Stimulated activated CD4-positive, alpha-beta T cell treated with anti-CD3 and anti-CD28 coated beads, Interleukin-15, amount 100 ng/mL, for 48 hours (primary cell): Measurements from ENCODE around the gene VWF.

Source experiments
- DNase-seq, 2 donors: peaks; one replicate each; pipeline ENCODE4 v3.0.0-alpha.2; 2020; ENCODE audit warnings: low read depth in 2 of 2

VWF gene

GRCh38 chr12:5982106-5982505 lies 142.4 kb downstream of the VWF start:
- DNase-seq = no peak

DNA sequence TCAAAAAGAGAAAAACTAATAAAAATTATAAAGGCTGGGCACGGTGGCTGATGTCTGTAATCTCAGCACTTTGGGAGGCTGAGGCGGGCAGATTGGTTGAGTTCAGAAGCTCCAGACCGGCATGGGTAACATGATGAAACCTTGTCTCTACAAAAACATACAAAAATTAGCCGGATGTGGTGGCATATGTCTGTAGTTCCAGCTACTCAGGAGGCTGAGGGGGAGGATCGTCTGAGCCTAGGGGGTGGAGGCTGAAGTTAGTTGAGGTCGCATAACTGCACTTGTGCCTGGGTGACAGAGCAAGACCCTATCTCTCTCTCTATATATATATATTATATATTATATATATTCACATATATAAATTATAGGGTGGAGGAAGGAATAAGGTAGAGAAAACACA lies 146.9 kb downstream of the VWF start:
- no peak for DNase-seq

DNA sequence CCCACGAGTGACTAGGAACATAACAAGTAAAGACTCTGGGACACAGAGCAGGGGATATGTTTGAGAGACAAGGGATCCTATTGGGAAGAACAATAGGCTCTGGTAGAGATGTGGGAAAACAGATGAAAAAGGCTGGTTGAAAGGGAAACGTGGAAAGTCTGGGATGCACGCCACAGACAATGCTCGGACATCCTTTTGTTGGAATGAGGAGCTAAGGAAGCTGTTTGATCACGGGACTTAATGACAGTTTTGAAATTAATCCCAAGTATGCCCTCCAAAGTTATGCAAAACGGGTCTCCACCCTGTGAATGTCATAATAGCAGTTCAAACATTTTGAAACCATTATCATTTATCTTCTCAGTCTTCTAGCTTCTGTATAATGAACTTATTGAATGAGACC lies 147.8 kb downstream of the VWF start:
- DNase-seq = no peak

DNA sequence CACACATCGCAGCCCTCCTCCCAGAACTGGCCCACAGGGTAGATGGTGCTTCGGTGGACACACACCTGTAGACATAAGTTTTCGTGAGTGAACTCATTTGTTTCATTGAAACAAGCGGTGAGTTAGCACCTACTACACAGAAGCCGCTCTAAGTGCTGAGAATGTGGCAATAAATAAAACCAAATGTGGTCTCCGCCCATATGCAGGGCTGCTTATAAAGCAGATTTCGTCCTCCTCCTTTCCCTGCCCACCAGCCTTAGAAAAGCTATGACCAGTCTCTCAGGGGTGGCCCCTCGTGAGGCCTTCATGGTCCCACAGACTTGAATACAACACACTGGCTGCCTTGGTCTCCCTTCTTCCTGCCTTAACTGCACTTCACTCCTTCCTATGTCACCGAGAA lies 148.3 kb downstream of the VWF start:
- DNase-seq = no peak

- no peak for DNase-seq
Measured at GRCh38 chr12:5973461-5974115, 150.9 kb downstream of the VWF start.

GRCh38 chr12:5972387-5972786 lies 152.1 kb downstream of the VWF start:
- DNase-seq = no peak

GRCh38 chr12:5971194-5971850 lies 153.1 kb downstream of the VWF start:
- no peak for DNase-seq

DNA sequence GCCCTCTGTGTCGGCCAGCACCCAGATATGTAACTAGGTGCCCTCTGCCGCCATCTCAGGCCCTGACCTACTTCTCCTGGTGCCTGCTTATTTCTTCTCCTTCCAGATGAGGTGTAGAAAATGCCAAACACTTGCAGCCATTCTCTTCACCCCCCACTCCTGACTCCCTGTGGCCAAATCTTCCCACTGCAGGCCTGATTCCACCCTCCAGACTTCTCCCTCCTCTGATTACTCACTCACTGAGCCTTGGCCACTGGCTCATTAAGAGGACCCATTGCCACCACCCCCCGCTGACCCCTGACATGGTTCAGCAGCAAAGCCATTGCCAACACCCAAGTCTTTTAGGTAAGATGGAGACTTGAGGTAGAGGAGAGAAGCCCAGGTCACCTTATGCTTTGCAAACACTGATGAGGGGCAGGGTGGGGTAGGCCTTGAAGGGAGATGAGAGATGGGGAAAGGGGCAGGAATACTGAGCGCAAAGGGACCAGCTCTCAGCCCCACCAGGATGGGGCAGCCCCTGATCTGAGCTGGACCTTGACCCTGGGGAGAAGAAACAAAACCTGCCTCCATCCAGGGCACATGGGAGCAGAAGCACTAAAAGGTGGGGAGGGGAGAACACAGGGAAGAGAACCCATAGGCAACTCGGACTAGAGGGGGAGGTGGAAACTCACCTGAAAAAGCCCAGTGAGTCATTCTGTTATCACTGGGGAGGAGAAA lies 154.3 kb downstream of the VWF start:
- DNase-seq = no peak

- no peak for DNase-seq
Measured at GRCh38 chr12:5969156-5969973, 155.1 kb downstream of the VWF start.

DNA sequence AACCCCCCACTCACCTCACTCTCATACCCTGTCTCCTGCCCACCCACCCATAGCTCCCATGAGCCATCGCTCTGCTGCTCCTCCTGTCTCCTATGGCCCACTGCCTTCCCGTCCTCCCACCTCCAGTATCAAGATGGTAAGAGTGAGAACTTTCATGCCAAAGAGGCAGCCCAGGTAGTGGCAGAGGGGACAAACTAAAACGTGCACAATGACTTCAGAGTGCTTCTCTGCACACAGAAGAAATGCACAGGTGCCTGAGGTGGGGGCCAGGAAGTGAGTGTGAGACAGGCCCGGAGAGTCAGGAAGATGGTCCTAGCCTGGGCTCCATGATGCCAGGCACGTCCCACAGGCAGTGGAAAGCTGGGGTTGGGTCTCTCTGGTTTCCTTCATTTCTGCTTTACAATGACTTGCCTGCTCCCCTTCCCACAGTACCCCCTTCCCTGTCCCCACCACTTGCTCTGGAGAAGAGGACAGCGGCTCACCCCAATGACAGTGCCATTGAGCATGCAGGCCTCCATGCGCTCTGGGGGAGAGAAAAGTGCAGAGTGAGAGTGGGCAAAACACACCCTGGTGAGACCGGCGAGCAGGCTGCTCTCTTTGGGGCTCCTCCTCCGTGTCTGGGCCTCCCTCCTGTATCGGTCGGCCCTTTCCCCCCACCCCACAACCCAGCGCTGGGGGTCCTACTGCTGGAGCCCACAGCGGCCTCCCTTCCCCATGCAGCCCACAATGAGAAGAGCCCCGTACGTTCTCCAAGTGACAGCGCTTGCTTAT lies 156.6 kb downstream of the VWF start:
- DNase-seq = no peak

DNA sequence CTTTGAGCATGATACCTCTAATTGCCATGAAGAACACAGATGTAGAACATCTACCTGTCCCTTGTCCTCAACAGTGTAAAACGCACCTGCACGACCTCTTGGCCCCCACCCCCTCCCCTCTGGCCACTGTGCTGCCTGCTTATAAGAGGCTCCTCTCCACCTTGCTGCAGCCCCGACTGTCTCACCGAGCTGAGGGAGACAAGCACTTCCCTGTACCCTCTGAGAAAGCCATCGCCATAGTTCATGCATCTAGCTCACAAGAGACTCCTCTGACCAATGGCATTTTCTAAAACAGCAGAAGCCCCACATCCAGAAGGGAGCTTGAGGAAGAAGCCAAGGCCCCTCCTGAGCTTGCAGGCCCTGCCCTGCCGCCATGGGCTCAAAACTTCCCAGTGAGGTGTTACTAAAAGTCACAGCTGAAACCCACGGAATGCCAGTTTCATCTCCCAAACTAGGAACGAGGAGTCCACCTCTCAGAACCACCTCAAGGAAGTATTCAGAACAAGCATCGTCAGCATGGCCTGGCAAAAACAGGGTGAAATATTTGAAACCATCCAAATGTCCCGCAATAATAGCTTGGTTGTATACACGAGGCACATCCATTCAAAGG lies 157.9 kb downstream of the VWF start:
- DNase-seq = no peak

- DNase-seq = peak; percentile 14 to 37
Measured at GRCh38 chr12:5965950-5966383, 158.5 kb downstream of the VWF start.

GRCh38 chr12:5964913-5965900 lies 159.3 kb downstream of the VWF start:
- DNase-seq = no peak

- no peak for DNase-seq
Measured at GRCh38 chr12:5963515-5963914, 161.0 kb downstream of the VWF start.

GRCh38 chr12:5960783-5961182 lies 163.7 kb downstream of the VWF start:
- DNase-seq = no peak

GRCh38 chr12:5956987-5957386 lies 167.5 kb downstream of the VWF start:
- no peak for DNase-seq

DNA sequence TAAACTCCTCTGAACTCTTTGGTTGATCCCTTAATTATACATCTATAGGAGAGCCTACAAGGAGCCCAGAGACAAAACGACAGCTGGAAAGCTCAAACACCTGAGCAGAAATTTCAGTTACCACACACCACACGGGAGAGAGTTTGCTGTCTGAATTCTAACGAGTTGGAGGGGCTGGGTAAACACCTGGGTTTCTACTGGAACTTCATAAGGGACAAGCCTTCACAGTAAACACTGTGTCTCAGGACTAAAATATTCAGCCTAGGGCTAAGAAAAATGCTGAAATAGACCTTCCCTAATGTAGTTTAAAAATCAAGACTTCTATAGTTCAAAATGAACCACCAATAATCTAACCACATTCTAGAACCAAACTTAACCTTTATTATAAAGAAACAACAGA lies 169.8 kb downstream of the VWF start:
- DNase-seq = no peak

GRCh38 chr12:5953835-5954586 lies 170.5 kb downstream of the VWF start:
- DNase-seq = no peak

DNA sequence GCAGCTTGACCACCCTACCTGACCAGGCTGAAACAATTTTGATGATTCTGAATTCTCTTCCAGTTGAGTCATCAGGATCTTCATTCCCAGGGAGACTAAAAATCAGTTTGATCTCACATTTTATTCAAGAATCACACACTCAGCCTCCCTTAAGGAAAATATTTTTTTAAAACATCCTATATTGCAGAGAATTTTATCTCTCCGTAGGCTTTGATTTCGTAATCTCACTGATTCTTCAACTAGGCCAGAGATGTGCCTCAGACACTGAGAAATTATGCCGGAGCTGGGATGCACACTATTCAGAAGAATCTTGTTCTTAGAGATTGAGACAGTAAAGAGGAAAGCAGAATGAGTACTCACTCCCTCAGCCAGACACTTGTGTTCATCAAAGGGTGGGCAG lies 172.4 kb downstream of the VWF start:
- DNase-seq = no peak
